ENCODE results near the gene KIF6.

DNA sequence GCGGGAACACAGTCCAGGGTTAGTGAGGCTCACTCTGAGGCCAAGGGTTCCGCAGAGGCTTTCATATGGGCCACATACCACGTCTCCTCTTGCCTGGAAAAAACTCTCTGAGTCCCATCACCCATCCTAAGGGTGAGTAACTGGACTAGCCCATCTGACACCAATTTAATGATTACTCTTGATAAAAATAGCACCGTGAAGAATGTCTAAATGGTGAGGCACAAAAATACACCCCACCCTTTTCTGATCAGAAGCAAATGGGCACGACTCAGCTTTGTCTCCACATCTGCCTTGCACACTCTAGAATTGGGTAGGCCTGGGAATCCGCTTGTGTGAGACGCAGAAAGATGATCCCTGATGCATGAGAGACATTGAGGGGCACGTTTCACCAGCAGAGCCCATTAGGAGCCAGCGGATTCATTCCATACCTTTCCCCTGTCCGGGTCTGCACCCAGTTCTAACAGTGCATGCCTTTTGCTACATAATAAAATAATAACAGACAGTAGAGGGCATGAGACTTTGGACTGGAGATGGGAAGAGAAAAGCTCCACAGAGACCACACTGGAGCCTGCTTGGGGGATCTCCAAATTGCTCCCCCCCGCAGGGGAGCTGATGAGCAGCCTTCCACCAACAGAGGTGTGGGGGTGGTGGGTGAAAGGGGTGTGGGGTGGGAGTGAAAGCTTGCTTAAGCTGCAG lies 292.7 kb downstream of the KIF6 start:
- no peak for TF ChIP-seq POLR2AphosphoS5 (IDR thresholded peaks at IDR 0.05; ENCODE audit: borderline replicate concordance, low read depth, low read length)
- TF ChIP-seq EZH2 (IDR thresholded peaks at IDR 0.05): no peak
